K562 (cell line): Measurements from ENCODE around the gene MAP2K6. TPM values are rescaled to one million over a fixed set of nuclear protein-coding genes. Genes with fewer than 3 reads are reported as not detected.

Source experiments
- ATAC-seq: fragments of 200-7000 bp; cut with Tn5 transposase; 3 replicates; pipeline ENCODE4 v1.9.1; 2020; ENCODE audit warnings: moderate library complexity
- BruUV-seq: library from RNA; stranded (reverse); fragments of 400-500 nt; replicated peaks from 2 replicates; lab custom pipeline; 2021; lab: Mats Ljungman, UMichigan
- CTCF ChIA-PET: fragments of 300-600 bp; formaldehyde crosslinking; extraction: SDS; loops from one replicate; lab custom pipeline; 2021; ENCODE audit warnings: low intra/inter-chr PET ratio; lab: Yijun Ruan, JAX
- POLR2A ChIA-PET: fragments of 300-600, 350-650 bp; sonication (Branson Sonifier 250); formaldehyde crosslinking; extraction: SDS; loops from one replicate; lab custom pipeline; 2021; ENCODE audit warnings: antibody characterized with exemption, inconsistent platforms; lab: Yijun Ruan, JAX
- DNase-seq, 4 experiments: peaks; one replicate each; pipeline versions ENCODE4 v3.0.0 to v3.0.0-alpha.2; 2011 to 2018; ENCODE audit warnings: low spot score in 3 of 4, mixed read lengths in 3 of 4; ENCODE audit errors: extremely low read depth in 1 of 4
- FAIRE-seq: peaks from 2 replicates; lab custom pipeline; 2011; peaks lifted over from hg19 to GRCh38; lab: Jason Lieb, UNC
- H2AFZ ChIP-seq: 2 replicates; pipeline ENCODE4 v1.6.0; 2011; ENCODE audit warnings: low read depth, low read length, control low read depth, inconsistent platforms
- H3K27ac ChIP-seq: fragments of 200-600 bp; 3 replicates; pipeline ENCODE4 v1.8.0; 2011; ENCODE audit warnings: low read depth, mild to moderate bottlenecking, control low read depth, inconsistent platforms, low read length, moderate library complexity, mixed read lengths; ENCODE audit errors: extremely low read depth
- H3K27me3 ChIP-seq, 2 experiments: fragments of 300-600 bp in 1 of 2; 2 replicates in 1 of 2; 3 replicates in 1 of 2; pipeline versions ENCODE4 v1.6.0 to v1.8.0; 2011; ENCODE audit warnings: inconsistent platforms in 2 of 2, low read length in 2 of 2, mild to moderate bottlenecking in 1 of 2, mixed read lengths in 1 of 2, moderate library complexity in 1 of 2; ENCODE audit not compliant: control insufficient read depth in 2 of 2, insufficient read depth in 2 of 2
- H3K36me3 ChIP-seq: fragments of 300-600 bp; 3 replicates; pipeline ENCODE4 v1.8.0; 2011; ENCODE audit warnings: mild to moderate bottlenecking, low read length, inconsistent platforms; ENCODE audit not compliant: control insufficient read depth, insufficient read depth
- H3K4me1 ChIP-seq, 2 experiments: fragments of 200-600 bp in 1 of 2; replicated peaks in 1 of 2; 2 replicates in 1 of 2; 3 replicates in 1 of 2; pipeline versions ENCODE4 v1.5.1 to v1.8.0; 2011; ENCODE audit warnings: inconsistent platforms in 2 of 2, low read length in 2 of 2, mild to moderate bottlenecking in 1 of 2, mixed read lengths in 1 of 2, moderate library complexity in 1 of 2; ENCODE audit not compliant: control insufficient read depth in 2 of 2, insufficient read depth in 2 of 2
- H3K4me2 ChIP-seq: 2 replicates; pipeline ENCODE4 v1.6.1; 2011; ENCODE audit warnings: low read length, control low read depth, inconsistent platforms, mixed read lengths; ENCODE audit not compliant: insufficient read depth
- H3K4me3 ChIP-seq: fragments of 200-600 bp; sonication (generic), shearing (Covaris generic); 2 replicates; pipeline ENCODE4 v1.5.1; 2016; ENCODE audit warnings: control low read depth, inconsistent platforms
- H3K79me2 ChIP-seq: fragments of 200-600 bp; 3 replicates; pipeline ENCODE4 v1.8.0; 2011; ENCODE audit warnings: low read length, inconsistent platforms; ENCODE audit not compliant: control insufficient read depth, insufficient read depth
- H3K9ac ChIP-seq, 2 experiments: 2 replicates each; pipeline versions ENCODE4 v1.6.0 to v1.6.1; 2011; ENCODE audit warnings: low read depth in 2 of 2, low read length in 2 of 2, control low read depth in 1 of 2, inconsistent platforms in 1 of 2, mild to moderate bottlenecking in 1 of 2, mixed read lengths in 1 of 2; ENCODE audit not compliant: insufficient read depth in 1 of 2
- H3K9me1 ChIP-seq: one replicate; pipeline ENCODE4 v1.6.0; 2011; ENCODE audit warnings: inconsistent platforms, mild to moderate bottlenecking, low read length, moderate library complexity; ENCODE audit not compliant: control insufficient read depth, insufficient read depth
- H3K9me3 ChIP-seq: replicated peaks from 2 replicates; pipeline ENCODE4 v1.5.1; 2011; ENCODE audit warnings: low read depth, low read length, inconsistent platforms; ENCODE audit not compliant: control insufficient read depth, insufficient read depth
- H4K20me1 ChIP-seq: replicated peaks from 2 replicates; pipeline ENCODE4 v1.6.1; 2011; ENCODE audit warnings: low read length, inconsistent platforms, mixed read lengths; ENCODE audit not compliant: control insufficient read depth, insufficient read depth
- BDP1 ChIP-seq: IDR thresholded peaks from 3 replicates; pipeline ENCODE4 v1.6.1; 2011; ENCODE audit not compliant: insufficient read length, insufficient read depth
- DACH1 ChIP-seq: fragments of 450-650 bp; IDR thresholded peaks from 2 replicates; pipeline ENCODE4 v1.6.1; 2018; ENCODE audit not compliant: partially characterized antibody
- HDAC6 ChIP-seq: IDR thresholded peaks from 2 replicates; pipeline ENCODE4 v1.6.1; 2012; ENCODE audit warnings: low read depth, mild to moderate bottlenecking, control low read depth, inconsistent platforms, low read length, moderate library complexity
- KDM2B ChIP-seq: fragments of 250-450 bp; sonication (Bioruptor Pico); IDR thresholded peaks from 2 replicates; pipeline ENCODE4 v1.8.0; 2021; ENCODE audit warnings: mild to moderate bottlenecking, moderate library complexity
- KLF13 ChIP-seq: fragments of 450-650 bp; IDR thresholded peaks from 2 replicates; pipeline ENCODE4 v1.6.1; 2016; ENCODE audit warnings: missing genetic modification characterization, low read depth, mild to moderate bottlenecking, missing compliant biosample characterization, moderate library complexity, borderline replicate concordance
- MAZ ChIP-seq, 2 experiments: fragments of 450-650 bp in 1 of 2; sonication (generic) in 1 of 2; formaldehyde crosslinking; IDR thresholded peaks in 1 of 2; conservative IDR thresholded peaks in 1 of 2; 2 replicates each; pipeline versions ENCODE4 v1.4.0 to v1.5.0; 2020; ENCODE audit warnings: mild to moderate bottlenecking in 1 of 2, missing genetic modification reagents in 1 of 2
- MEIS2 ChIP-seq: fragments of 450-650 bp; IDR thresholded peaks from 2 replicates; pipeline ENCODE4 v1.6.1; 2014; ENCODE audit warnings: mild to moderate bottlenecking; ENCODE audit not compliant: partially characterized antibody
- NELFE ChIP-seq: IDR thresholded peaks from 2 replicates; pipeline ENCODE4 v1.6.1; 2011; ENCODE audit warnings: mild to moderate bottlenecking; ENCODE audit not compliant: insufficient read depth, insufficient read length
- NFRKB ChIP-seq: fragments of 450-650 bp; IDR thresholded peaks from 2 replicates; pipeline ENCODE4 v1.6.1; 2016; ENCODE audit warnings: low read depth
- PHB ChIP-seq: fragments of 250-450 bp; sonication (Bioruptor Pico); IDR thresholded peaks from 2 replicates; pipeline ENCODE4 v1.5.0; 2021
- PHF8 ChIP-seq: fragments of 200-600 bp; sonication (generic); IDR thresholded peaks from 2 replicates; pipeline ENCODE4 v1.6.1; 2012; ENCODE audit warnings: mixed run types, mild to moderate bottlenecking, inconsistent platforms, low read length, moderate library complexity, borderline replicate concordance
- PML ChIP-seq: IDR thresholded peaks from 2 replicates; pipeline ENCODE4 v1.6.1; 2012; ENCODE audit warnings: low read length, inconsistent platforms
- POLR3G ChIP-seq: IDR thresholded peaks from 2 replicates; pipeline ENCODE4 v1.6.1; 2011; ENCODE audit not compliant: insufficient read length, insufficient replicate concordance; ENCODE audit errors: extremely low read depth
- SPI1 ChIP-seq: IDR thresholded peaks from 2 replicates; pipeline ENCODE4 v1.6.1; 2011; ENCODE audit warnings: low read depth, low read length, control low read depth, borderline replicate concordance
- SRSF1 ChIP-seq: fragments of 200-400 bp; formaldehyde crosslinking; IDR thresholded peaks from 2 replicates; pipeline ENCODE4 v1.6.1; 2017; ENCODE audit warnings: mild to moderate bottlenecking, low read depth, low read length, moderate library complexity
- ZNF354B ChIP-seq: fragments of 250-450 bp; sonication (Bioruptor Pico); IDR thresholded peaks from 2 replicates; pipeline ENCODE4 v1.4.0; 2020
- ZNF644 ChIP-seq: fragments of 200-800 bp; sonication (Bioruptor generic); IDR thresholded peaks from 2 replicates; pipeline ENCODE4 v1.6.1; 2016; ENCODE audit warnings: low read depth, missing genetic modification characterization, missing compliant biosample characterization
- WGBS: fragments of 100-300 bp; shearing (Covaris generic); methylation state at CpG from one replicate; pipeline ENCODE4 v1.1.6; 2016; ENCODE audit warnings: low coverage, mixed read lengths; ENCODE audit not compliant: insufficient coverage; ENCODE audit errors: missing lambda C conversion rate; 5-methylcytosine and 5-hydroxymethylcytosine counted together
- in situ Hi-C: fragments of 300-500 bp; cut with MboI; formaldehyde crosslinking; loops from 4 replicates; pipeline ENCODE4 v1.15.0; 2018; ENCODE audit warnings: inconsistent platforms, mixed read lengths
- intact Hi-C: fragments of 100-400 bp; cut with micrococcal nuclease; formaldehyde crosslinking; loops from 2 replicates; pipeline ENCODE4 v1.14.2; 2022
- polyA plus RNA-seq, 8 experiments: library from polyadenylated mRNA; depleted of rRNA in 4 of 8; stranded (reverse) in 5 of 8; unstranded in 3 of 8; fragments of >200 nt; fragmentation: Nextera tagmentation in 2 of 8; fragmentation: Illumina TruSeq in 1 of 8; extraction: Ambion mirVana in 2 of 8; extraction: Trizol in 1 of 8; gene quantifications; 2 replicates each; pipeline versions ENCODE4 v1.2.1 to v1.2.3, GENCODE V29; 2011 to 2014; ENCODE audit warnings: inconsistent platforms in 1 of 8, missing spikeins in 1 of 8
- total RNA-seq, 7 experiments: library from RNA; depleted of rRNA in 6 of 7; stranded (reverse); fragments of >200 nt in 6 of 7; fragmentation: Illumina TruSeq in 2 of 7; extraction: Trizol in 2 of 7; gene quantifications; 2 replicates each; pipeline versions ENCODE4 v1.2.1 to v1.2.3, GENCODE V29; 2011 to 2021; ENCODE audit warnings: low replicate concordance in 1 of 7
- TF ChIP-seq, protein P1 (sequence below): fragments of 450-650 bp; IDR thresholded peaks from 2 replicates; pipeline ENCODE4 v1.6.1; 2016
- TF ChIP-seq, protein P2 (sequence below): fragments of 250-450 bp; sonication (Bioruptor Pico); IDR thresholded peaks from 2 replicates; pipeline ENCODE4 v1.8.0; 2022; ENCODE audit warnings: inconsistent platforms, mild to moderate bottlenecking, moderate library complexity, borderline replicate concordance
- TF ChIP-seq, protein P3 (sequence below): fragments of 450-650 bp; IDR thresholded peaks from 2 replicates; pipeline ENCODE4 v1.6.1; 2017; ENCODE audit warnings: antibody characterized with exemption

Gene MAP2K6
- total and polyA plus RNA-seq, 9 of the 15 experiments (the other 6 are each of a cell fraction or from before 2014, with no cell fraction given): 0.07 to 0.13 TPM; not detected in 7

GRCh38 chr17:69516225-69516624, 101.7 kb downstream of the MAP2K6 start:
- no peaks in the 10 kb centered on the region for H3K4me1 ChIP-seq
- TF ChIP-seq, protein P1, sequence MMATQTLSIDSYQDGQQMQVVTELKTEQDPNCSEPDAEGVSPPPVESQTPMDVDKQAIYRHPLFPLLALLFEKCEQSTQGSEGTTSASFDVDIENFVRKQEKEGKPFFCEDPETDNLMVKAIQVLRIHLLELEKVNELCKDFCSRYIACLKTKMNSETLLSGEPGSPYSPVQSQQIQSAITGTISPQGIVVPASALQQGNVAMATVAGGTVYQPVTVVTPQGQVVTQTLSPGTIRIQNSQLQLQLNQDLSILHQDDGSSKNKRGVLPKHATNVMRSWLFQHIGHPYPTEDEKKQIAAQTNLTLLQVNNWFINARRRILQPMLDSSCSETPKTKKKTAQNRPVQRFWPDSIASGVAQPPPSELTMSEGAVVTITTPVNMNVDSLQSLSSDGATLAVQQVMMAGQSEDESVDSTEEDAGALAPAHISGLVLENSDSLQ: no peak
- TF ChIP-seq PHF8: no peak
- TF ChIP-seq POLR3G: no peak
- no peak for TF ChIP-seq PML
- TF ChIP-seq PHB: no peak
- no peak for TF ChIP-seq BDP1
- TF ChIP-seq DACH1: no peak
- no peak for TF ChIP-seq SPI1
- TF ChIP-seq, protein P2, sequence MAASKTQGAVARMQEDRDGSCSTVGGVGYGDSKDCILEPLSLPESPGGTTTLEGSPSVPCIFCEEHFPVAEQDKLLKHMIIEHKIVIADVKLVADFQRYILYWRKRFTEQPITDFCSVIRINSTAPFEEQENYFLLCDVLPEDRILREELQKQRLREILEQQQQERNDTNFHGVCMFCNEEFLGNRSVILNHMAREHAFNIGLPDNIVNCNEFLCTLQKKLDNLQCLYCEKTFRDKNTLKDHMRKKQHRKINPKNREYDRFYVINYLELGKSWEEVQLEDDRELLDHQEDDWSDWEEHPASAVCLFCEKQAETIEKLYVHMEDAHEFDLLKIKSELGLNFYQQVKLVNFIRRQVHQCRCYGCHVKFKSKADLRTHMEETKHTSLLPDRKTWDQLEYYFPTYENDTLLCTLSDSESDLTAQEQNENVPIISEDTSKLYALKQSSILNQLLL (CRISPR knock-in tag): no peak
- TF ChIP-seq HDAC6: no peak
- TF ChIP-seq KLF13: no peak
- TF ChIP-seq ZNF644 (tag): no peak
- TF ChIP-seq MEIS2: no peak
- no peak for TF ChIP-seq ZNF354B (CRISPR knock-in tag)
- no peak for TF ChIP-seq KDM2B (CRISPR knock-in tag)
- no peak for TF ChIP-seq NFRKB
- TF ChIP-seq NELFE: no peak
- TF ChIP-seq SRSF1: no peak
- TF ChIP-seq, protein P3, sequence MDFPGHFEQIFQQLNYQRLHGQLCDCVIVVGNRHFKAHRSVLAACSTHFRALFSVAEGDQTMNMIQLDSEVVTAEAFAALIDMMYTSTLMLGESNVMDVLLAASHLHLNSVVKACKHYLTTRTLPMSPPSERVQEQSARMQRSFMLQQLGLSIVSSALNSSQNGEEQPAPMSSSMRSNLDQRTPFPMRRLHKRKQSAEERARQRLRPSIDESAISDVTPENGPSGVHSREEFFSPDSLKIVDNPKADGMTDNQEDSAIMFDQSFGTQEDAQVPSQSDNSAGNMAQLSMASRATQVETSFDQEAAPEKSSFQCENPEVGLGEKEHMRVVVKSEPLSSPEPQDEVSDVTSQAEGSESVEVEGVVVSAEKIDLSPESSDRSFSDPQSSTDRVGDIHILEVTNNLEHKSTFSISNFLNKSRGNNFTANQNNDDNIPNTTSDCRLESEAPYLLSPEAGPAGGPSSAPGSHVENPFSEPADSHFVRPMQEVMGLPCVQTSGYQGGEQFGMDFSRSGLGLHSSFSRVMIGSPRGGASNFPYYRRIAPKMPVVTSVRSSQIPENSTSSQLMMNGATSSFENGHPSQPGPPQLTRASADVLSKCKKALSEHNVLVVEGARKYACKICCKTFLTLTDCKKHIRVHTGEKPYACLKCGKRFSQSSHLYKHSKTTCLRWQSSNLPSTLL: no peak
- no peak for TF ChIP-seq MAZ (CRISPR knock-in tag; conservative IDR thresholded peaks at IDR 0.05 in 1 of 2, IDR thresholded peaks at IDR 0.05 in 1 of 2)
- TF ChIP-seq, all 486 proteins: peak for 0
- CTCF ChIA-PET: no interaction called here
- intact Hi-C loops: no loop called here
- no peaks in the 10 kb centered on the region for H3K27me3 ChIP-seq
- no peaks in the 10 kb centered on the region for H3K9me3 ChIP-seq
- POLR2A ChIA-PET: no interaction called here
- H4K20me1 ChIP-seq: no peaks in the 10 kb centered on the region
- no peak overlapping the region for H3K27ac ChIP-seq
- 0% methylated on average over 2 of the region's 2 CpGs for WGBS
- ATAC-seq: no peak
- DNase-seq: no peak
- FAIRE-seq: no peak
- H3K9ac ChIP-seq: no peak overlapping the region
- H3K79me2 ChIP-seq: no peaks in the 10 kb centered on the region
- in situ Hi-C loops: no loop called here
- H3K36me3 ChIP-seq: no peaks in the 10 kb centered on the region
- no peak overlapping the region for H2AFZ ChIP-seq
- no peaks in the 10 kb centered on the region for H3K9me1 ChIP-seq
- no TSS peak for BruUV-seq
- no peak overlapping the region for H3K4me2 ChIP-seq
- H3K4me3 ChIP-seq: no peak overlapping the region
